Measurements from ENCODE around the gene RTL5.

DNA sequence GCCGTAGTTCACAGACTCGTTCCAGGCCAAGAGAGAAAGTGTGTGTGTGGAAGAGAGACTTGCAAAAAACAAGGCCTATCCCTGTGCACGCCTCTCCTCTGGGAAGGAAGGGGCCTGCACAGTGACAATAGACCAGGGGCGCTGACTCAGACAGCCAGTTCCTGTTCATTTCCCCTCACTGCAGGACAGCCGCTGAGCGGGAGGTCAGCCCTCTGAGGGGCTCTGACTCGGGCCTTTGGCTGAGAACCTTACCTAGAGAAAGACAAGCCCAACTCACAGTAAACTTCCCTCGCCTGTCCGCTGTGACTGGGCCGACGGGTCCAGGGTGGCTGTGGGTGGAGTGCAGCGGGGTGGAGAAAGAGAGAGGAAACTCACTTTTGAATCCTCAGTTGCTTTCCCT, 52.1 kb downstream of the RTL5 start:
- TF ChIP-seq EZH2 (IDR thresholded peaks at IDR 0.05; ENCODE audit: insufficient read depth, poor library complexity, severe bottlenecking) (no peak), EZH2phosphoT487 (IDR thresholded peaks at IDR 0.05; ENCODE audit: insufficient read depth, low read depth) (no peak)
